ENCODE results near the gene ALDH4A1.
"Not testable (repeated sequence)": the region's sequence is repeated elsewhere in the genome, so short reads cannot be mapped to it uniquely, and the experiment has no call there.

Gene ALDH4A1

DNA sequence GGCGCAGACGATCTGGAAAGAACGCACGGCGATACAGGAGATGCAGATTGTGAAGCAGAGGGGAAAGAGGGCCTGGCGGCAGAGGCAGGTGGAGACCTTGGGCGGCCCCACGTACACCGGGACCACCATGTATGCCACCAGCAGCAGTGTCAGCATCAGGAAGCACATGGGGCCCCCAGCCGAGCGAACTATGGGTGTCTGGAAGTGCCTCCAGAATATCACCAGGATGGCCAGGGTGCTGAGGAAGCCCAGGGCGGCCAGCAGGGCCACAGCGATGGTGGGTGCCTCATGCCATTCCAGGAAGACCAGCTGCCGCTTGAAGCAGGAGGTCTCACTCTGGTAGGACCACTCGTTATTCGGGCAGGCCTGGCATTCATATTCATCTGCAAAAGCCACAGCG, 62.2 kb downstream of the ALDH4A1 start:
- Histone ChIP-seq H3K4me3 (ENCODE audit: low read length) (no peak overlapping the region), H3K27me3 (ENCODE audit: control insufficient read depth, insufficient read depth, low read length) (peaks cover 5% of the 10 kb centered on the region), H3K4me1 (ENCODE audit: control insufficient read depth, insufficient read depth, low read length) (no peaks in the 10 kb centered on the region), H3K9me3 (ENCODE audit: control insufficient read depth, low read length) (no peaks in the 10 kb centered on the region), H3K36me3 (ENCODE audit: control insufficient read depth, insufficient read depth, low read length) (no peaks in the 10 kb centered on the region), H3K9ac (ENCODE audit: low read length) (no peak overlapping the region)

DNA sequence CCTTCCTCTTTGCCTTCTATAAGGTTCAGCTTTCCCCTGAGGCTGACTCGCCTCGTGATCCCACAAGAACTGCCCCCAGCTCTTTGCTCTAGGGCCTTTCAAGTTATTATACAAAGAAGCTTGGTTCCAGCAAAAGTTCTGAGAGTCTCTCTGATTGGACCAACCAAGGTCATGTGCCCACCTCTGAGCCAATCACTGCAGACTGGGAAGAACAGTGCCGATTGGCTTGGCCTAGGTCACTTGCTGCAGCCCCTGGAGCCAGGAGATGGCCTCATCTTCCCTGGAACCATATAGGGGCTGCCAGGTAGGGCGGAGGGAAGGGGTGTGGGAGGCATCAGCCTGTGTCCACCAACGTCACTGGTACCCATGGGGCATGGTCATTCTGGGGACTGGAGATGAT, 65.7 kb downstream of the ALDH4A1 start:
- Histone ChIP-seq H3K4me3 (ENCODE audit: low read length) (no peak overlapping the region), H3K4me1 (ENCODE audit: control insufficient read depth, insufficient read depth, low read length) (no peaks in the 10 kb centered on the region), H3K27me3 (ENCODE audit: control insufficient read depth, insufficient read depth, low read length) (peaks cover 11% of the 10 kb centered on the region), H3K9me3 (ENCODE audit: control insufficient read depth, low read length) (no peaks in the 10 kb centered on the region), H3K36me3 (ENCODE audit: control insufficient read depth, insufficient read depth, low read length) (no peaks in the 10 kb centered on the region), H3K9ac (ENCODE audit: low read length) (no peak overlapping the region)

DNA sequence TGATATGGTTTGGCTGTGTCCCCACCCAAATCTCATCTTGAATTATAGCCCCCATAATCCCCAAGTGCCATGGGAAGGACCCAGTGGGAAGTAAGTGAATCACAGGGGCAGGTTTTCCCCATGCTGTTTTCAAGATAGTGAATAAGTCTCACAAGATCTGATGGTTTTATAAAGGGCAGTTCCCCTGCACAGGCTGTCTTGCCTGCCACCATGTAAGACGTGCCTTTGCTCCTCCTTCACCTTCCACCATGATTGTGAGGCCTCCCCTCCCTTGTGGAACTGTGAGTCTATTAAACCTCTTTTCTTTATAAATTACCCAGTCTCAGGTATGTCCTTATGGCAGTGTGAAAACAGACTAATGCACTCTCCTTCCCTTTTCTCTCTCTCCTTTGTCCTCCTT, 70.0 kb downstream of the ALDH4A1 start:
- not testable (repeated sequence) for H3K4me1 ChIP-seq (ENCODE audit: control insufficient read depth, insufficient read depth, low read length); H3K4me3 ChIP-seq (ENCODE audit: low read length); H3K9ac ChIP-seq (ENCODE audit: low read length); H3K9me3 ChIP-seq (ENCODE audit: control insufficient read depth, low read length); H3K36me3 ChIP-seq (ENCODE audit: control insufficient read depth, insufficient read depth, low read length)
- H3K27me3 ChIP-seq (ENCODE audit: control insufficient read depth, insufficient read depth, low read length): peaks cover 11% of the 10 kb centered on the region

DNA sequence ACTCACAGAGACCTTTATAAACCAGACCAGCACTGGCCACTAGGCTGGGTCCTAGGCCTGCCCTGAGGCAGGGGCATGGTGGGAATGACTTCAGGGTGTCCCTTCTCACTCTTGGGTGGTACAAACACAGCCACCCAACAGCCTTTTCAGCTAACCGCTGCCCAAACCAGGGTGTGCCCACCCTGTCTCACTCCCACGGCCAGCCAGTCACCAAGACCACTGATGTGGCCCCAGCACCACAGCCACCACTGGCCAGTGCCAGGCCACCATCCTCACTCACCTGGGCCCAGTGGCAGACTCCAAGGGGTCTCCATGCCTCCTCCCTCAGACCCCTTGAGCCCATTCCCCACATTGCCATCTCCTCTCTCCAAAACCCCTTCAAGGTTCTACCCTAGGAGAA, 70.7 kb downstream of the ALDH4A1 start:
- peaks cover 11% of the 10 kb centered on the region for H3K27me3 ChIP-seq (ENCODE audit: control insufficient read depth, insufficient read depth, low read length)
- no peak overlapping the region for H3K9ac ChIP-seq (ENCODE audit: low read length)
- H3K4me3 ChIP-seq (ENCODE audit: low read length): no peak overlapping the region

DNA sequence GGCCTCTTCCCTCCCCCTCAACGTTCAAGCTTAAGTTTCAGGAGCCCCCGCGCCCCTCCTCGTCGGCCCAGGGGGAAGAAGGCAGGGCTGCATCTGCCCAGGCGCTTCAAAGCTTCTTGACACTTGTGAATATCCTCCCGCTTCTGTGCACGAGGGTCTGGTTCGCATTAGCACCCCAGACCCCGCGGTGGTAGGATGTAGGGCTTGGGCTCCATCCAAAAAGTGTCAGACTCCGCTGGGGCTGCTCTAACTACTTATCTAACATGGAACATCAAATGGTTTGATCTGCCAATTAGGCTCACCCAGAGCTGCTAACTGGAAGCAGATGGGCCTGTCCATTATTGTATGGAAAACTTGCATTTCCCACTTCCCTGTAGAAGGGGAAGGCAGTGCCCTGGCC, 71.8 kb downstream of the ALDH4A1 start:
- Histone ChIP-seq H3K27me3 (ENCODE audit: control insufficient read depth, insufficient read depth, low read length) (peaks cover 10% of the 10 kb centered on the region), H3K4me3 (ENCODE audit: low read length) (no peak overlapping the region), H3K4me1 (ENCODE audit: control insufficient read depth, insufficient read depth, low read length) (no peaks in the 10 kb centered on the region), H3K36me3 (ENCODE audit: control insufficient read depth, insufficient read depth, low read length) (no peaks in the 10 kb centered on the region), H3K9ac (ENCODE audit: low read length) (no peak overlapping the region), H3K9me3 (ENCODE audit: control insufficient read depth, low read length) (no peaks in the 10 kb centered on the region)

More for the DNA sequence above, 70.7 kb downstream of the ALDH4A1 start:
- Histone ChIP-seq H3K36me3 (ENCODE audit: control insufficient read depth, insufficient read depth, low read length) (no peaks in the 10 kb centered on the region), H3K9me3 (ENCODE audit: control insufficient read depth, low read length) (no peaks in the 10 kb centered on the region), H3K4me1 (ENCODE audit: control insufficient read depth, insufficient read depth, low read length) (no peaks in the 10 kb centered on the region)

DNA sequence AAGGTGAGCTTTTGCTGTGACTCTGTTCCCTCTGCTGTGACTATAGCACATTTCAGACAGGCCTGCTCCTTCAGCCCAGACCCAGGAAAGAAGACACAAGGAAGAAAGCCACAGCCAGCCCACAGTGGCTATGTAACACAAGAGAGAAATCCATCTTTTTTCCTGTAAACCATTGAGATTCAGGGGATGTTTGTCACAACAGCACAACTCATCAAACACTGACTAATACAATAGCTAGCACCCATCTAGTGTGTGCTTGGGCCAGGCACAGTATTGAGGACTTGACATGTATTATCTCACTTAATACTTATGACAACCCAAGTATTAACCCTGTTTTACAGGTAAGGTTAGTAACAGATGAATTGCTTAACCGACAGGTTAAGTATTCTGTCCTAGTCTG, 72.7 kb downstream of the ALDH4A1 start:
- Histone ChIP-seq H3K36me3 (ENCODE audit: control insufficient read depth, insufficient read depth, low read length) (no peaks in the 10 kb centered on the region), H3K27me3 (ENCODE audit: control insufficient read depth, insufficient read depth, low read length) (peaks cover 5% of the 10 kb centered on the region), H3K9ac (ENCODE audit: low read length) (no peak overlapping the region)

DNA sequence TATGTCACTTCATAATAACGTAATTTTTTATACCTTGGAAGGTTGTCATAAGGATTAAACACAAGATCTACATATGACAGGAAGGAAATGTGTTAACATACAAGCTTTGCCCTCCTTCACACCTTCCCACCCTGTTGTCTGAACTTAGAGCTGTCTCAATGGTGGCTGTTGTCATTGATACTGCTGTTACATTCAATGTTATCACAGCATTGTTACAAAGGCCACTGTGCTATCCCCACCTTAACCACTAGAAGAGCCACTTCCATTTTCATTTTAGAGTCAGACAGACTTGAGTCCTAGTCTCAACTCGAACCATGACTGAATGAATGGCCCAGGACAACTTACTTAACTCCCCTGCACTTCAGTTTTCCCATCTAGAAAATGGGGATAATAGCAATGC, 74.1 kb downstream of the ALDH4A1 start:
- Histone ChIP-seq H3K9me3 (ENCODE audit: control insufficient read depth, low read length) (no peaks in the 10 kb centered on the region), H3K27me3 (ENCODE audit: control insufficient read depth, insufficient read depth, low read length) (no peaks in the 10 kb centered on the region), H3K4me1 (ENCODE audit: control insufficient read depth, insufficient read depth, low read length) (no peaks in the 10 kb centered on the region), H3K9ac (ENCODE audit: low read length) (no peak overlapping the region), H3K36me3 (ENCODE audit: control insufficient read depth, insufficient read depth, low read length) (no peaks in the 10 kb centered on the region), H3K4me3 (ENCODE audit: low read length) (no peak overlapping the region)

More for the DNA sequence above, 72.7 kb downstream of the ALDH4A1 start:
- Histone ChIP-seq H3K9me3 (ENCODE audit: control insufficient read depth, low read length) (no peaks in the 10 kb centered on the region), H3K4me1 (ENCODE audit: control insufficient read depth, insufficient read depth, low read length) (no peaks in the 10 kb centered on the region), H3K4me3 (ENCODE audit: low read length) (no peak overlapping the region)

DNA sequence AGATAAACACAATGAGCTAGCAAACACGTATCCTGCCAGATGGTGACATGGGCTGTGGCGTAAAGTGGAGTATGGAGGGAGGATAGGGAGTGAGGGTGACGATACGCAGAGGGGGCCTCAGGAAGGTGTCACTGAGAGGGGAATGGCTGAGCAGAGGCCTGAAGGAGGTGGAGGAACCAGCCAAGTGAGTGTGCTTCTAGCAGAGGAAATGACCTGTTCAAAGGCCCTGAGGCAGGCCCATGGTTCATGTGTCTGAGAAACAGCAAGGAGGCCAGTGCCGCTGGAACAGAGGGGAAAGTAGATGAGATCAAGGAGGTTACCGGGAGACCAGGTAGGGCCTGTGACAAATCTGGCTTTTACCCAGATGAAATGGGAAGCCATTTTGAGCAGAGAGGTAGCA, 78.9 kb downstream of the ALDH4A1 start:
- no peak overlapping the region for H3K4me3 ChIP-seq (ENCODE audit: low read length)
- no peak overlapping the region for H3K9ac ChIP-seq (ENCODE audit: low read length)
- H3K36me3 ChIP-seq (ENCODE audit: control insufficient read depth, insufficient read depth, low read length): no peaks in the 10 kb centered on the region
- H3K27me3 ChIP-seq (ENCODE audit: control insufficient read depth, insufficient read depth, low read length): peaks cover 21% of the 10 kb centered on the region
- no peaks in the 10 kb centered on the region for H3K4me1 ChIP-seq (ENCODE audit: control insufficient read depth, insufficient read depth, low read length)
- no peaks in the 10 kb centered on the region for H3K9me3 ChIP-seq (ENCODE audit: control insufficient read depth, low read length)

Measured in mucosa of stomach (tissue), 1 donor.